SH-SY5Y (cell line): ENCODE measurements around the gene MINDY2.

Experiments used
- GATA2 ChIP-seq: IDR thresholded peaks from 2 replicates; pipeline ENCODE4 v1.6.1; 2011; ENCODE audit warnings: mild to moderate bottlenecking, low read depth, low read length
- GATA3 ChIP-seq: IDR thresholded peaks from 2 replicates; pipeline ENCODE4 v1.6.1; 2011; ENCODE audit warnings: low read depth, mild to moderate bottlenecking, low read length, moderate library complexity

Gene MINDY2

DNA sequence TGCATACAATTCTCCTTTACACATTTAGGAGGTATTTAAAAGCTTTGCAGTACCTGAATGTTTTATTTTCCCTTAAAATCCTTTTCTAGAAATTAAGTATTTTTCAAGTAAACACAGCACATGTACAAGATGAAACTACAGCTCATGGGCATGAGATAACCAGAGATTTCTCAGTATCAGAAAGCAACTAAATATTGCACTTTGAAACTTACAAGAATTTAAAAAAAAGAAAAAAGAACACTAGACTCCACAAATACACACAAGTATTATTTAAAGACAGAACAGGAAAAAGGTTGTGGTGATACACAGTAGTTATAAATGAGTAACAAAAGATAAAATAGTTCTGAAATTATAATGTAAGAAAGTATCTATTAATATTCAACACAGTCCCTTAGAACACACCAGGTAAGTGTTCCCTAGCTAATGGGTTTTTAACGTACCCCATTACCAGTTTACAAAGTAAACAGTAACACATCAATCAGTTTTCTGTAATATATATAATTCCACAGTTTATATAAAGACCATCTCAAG, 127.1 kb downstream of the MINDY2 start:
- TF ChIP-seq GATA3 (no peak), GATA2 (no peak)

DNA sequence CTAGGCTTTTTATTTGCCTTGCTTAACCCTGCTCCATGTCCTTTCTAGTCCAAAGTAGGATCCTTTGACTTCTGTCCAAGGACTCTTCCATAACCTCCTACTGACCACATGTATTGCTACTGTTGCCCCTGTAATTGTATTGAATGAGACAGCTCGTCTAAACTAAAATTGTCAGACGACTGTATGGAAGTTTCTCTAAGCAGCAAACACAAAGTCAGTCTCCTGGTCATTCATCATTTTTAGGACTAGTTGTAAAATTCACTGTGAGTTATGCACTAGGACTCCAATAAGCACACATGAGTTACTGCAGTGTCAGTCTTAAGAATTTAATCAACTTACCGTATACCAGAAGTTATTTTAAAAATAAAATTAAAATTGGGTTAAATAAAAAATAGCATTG, 129.5 kb downstream of the MINDY2 start:
- TF ChIP-seq GATA3 (no peak), GATA2 (no peak)

DNA sequence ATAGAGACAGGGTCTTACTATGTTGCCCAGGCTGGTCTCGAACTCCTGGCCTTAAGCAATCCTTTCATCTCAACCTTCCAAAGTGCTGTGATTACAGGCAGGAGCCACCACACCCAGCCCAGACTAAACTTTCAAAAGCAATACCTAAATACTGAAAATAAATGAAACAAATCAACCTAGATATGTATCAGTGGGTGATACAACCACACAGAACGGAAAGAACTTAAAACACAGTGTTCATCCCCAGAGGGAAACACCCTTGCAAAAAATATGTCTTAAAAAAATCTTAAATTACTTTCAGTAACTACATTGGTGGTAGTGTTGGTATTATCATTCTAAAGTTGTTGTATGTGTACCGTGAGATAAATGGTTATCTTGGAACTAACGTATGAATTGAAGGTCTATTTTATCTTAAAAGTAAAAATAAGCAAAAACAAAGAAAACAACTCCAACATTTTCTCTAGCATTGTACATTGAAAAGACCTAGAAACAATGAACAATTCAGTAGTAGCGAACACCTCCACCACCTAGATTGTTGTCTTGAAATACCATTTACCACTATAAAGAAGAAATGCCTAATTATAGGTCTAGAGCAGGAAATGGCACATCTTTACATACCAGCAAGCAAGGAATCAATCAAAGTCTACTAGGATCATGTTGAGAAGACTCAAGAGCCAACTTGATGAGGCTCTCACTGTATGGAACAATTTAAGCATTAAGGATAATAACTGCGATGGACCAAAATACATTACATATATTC, 137.6 kb downstream of the MINDY2 start:
- TF ChIP-seq GATA2 (no peak), GATA3 (no peak)

DNA sequence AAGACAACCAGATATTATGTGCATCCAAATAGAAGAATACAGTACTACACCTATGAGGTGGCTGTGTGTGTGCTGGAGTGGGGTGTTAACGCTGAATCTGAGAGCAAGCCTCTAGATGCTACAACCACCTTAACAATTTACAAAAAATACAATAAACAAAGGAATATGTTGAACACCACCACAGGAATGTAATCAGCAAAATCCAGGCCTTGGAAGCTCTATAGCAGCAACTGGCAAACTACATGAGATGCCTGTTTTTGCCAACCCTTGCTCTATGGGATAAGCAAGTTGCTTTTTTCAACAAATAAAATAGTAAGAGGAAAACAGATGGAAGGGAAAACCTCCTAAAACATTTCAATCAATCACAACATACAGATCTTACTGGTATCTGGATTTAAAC, 138.5 kb downstream of the MINDY2 start:
- TF ChIP-seq GATA3 (no peak), GATA2 (no peak)

DNA sequence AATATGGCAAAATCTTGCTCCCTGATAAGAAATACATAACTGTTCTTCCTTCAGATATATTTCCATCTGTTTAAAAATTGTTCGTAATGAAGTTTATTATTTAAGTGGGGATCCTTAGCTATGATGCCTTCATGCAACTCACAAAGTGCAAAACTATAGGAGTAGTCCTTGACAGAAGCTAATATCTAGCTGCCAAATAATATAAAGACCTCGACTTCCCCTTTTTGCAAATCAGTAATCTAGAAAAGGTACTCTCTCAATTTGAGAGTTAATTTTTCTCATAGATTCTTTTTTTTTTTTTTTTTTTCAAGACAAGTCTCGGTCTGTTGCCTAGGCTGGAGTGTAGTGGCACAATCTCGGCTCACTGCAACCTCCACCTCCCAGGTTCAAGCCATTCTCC, 139.4 kb downstream of the MINDY2 start:
- TF ChIP-seq GATA3 (no peak), GATA2 (no peak)
